ENCODE measurements around the gene NOX3. TPM values are rescaled to one million over a fixed set of nuclear protein-coding genes. Genes with fewer than 3 reads are reported as not detected.

The NOX3 gene, protein sequence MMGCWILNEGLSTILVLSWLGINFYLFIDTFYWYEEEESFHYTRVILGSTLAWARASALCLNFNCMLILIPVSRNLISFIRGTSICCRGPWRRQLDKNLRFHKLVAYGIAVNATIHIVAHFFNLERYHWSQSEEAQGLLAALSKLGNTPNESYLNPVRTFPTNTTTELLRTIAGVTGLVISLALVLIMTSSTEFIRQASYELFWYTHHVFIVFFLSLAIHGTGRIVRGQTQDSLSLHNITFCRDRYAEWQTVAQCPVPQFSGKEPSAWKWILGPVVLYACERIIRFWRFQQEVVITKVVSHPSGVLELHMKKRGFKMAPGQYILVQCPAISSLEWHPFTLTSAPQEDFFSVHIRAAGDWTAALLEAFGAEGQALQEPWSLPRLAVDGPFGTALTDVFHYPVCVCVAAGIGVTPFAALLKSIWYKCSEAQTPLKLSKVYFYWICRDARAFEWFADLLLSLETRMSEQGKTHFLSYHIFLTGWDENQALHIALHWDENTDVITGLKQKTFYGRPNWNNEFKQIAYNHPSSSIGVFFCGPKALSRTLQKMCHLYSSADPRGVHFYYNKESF
- total RNA-seq (2014; rRNA removed; shearing (Covaris generic)): not detected in 2 replicates
- not detected in 2 replicates for polyA plus RNA-seq (2016; fragmentation: Nextera tagmentation; extraction: Ambion mirVana)
- long read RNA-seq: 0 reads

DNA sequence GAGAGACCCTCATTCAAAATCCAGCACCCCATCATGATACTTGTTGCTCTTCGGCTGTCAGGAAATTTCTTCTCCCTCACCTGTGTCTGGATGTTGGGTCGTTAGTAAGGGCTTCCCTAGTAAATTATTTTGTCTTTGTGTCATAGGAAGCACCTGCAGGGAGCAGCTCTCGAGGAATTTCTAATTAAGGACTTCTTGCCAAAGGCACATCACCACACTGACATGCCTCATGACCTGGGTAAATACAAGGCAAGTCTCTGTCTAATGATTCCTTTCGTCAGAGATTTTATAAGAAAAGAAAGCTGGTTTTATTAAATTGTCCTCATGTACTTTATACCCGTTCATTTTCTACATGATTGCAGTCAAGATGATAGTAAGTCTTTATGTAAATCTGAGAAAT lies at the start of gene NOX3:
Gene NOX3 (minus strand): TSS at position 74 of the 400 bp plus-strand sequence. CDS start 39 bp downstream, at position 35.
- H3K9me3 Mint-ChIP-seq: no peaks in the 10 kb centered on the region
- H3K4me3 Mint-ChIP-seq: no peak within 1 kb of the TSS
- Histone ChIP-seq H3K79me2 (replicated peaks; ENCODE audit: insufficient read depth) (no peaks in the 10 kb centered on the region), H3F3A (replicated peaks; ENCODE audit: low read depth) (no peaks in the 10 kb centered on the region), H3K4me2 (no peak within 1 kb of the TSS), H3K9me2 (ENCODE audit: insufficient read depth) (no peaks in the 10 kb centered on the region), H3K27me3 (ENCODE audit: insufficient read depth) (no peaks in the 10 kb centered on the region), H4K20me1 (replicated peaks; ENCODE audit: insufficient read depth) (no peaks in the 10 kb centered on the region), H2AFZ (no peak within 1 kb of the TSS), H3K27ac (ENCODE audit: low read depth) (no peak within 1 kb of the TSS), H3K4me1 (ENCODE audit: insufficient read depth) (0 out of 2 replicates have a peak, but pooled peaks cover 6% of the 10 kb centered on the region), H3K4me3 (no peak within 1 kb of the TSS), H3K36me3 (ENCODE audit: insufficient read depth) (no peaks in the 10 kb centered on the region)
- peak within 1 kb of the TSS; percentile 51 for H3K27ac Mint-ChIP-seq
- DNase-seq (ENCODE audit: low spot score) (peak; percentile 36), ATAC-seq (peak; percentile 69)
- no peaks in the 10 kb centered on the region for H3K27me3 Mint-ChIP-seq (ENCODE audit: insufficient read depth, low read depth, poor library complexity)
- no peaks in the 10 kb centered on the region for H3K36me3 Mint-ChIP-seq (ENCODE audit: low read depth)
- H3K4me1 Mint-ChIP-seq: peaks cover 28% of the 10 kb centered on the region
- no peak for TF ChIP-seq NANOG (IDR thresholded peaks at IDR 0.05; ENCODE audit: borderline replicate concordance)
- no peak for TF ChIP-seq POLR2AphosphoS5 (IDR thresholded peaks at IDR 0.05; ENCODE audit: low read depth)
- TF ChIP-seq, protein P1, sequence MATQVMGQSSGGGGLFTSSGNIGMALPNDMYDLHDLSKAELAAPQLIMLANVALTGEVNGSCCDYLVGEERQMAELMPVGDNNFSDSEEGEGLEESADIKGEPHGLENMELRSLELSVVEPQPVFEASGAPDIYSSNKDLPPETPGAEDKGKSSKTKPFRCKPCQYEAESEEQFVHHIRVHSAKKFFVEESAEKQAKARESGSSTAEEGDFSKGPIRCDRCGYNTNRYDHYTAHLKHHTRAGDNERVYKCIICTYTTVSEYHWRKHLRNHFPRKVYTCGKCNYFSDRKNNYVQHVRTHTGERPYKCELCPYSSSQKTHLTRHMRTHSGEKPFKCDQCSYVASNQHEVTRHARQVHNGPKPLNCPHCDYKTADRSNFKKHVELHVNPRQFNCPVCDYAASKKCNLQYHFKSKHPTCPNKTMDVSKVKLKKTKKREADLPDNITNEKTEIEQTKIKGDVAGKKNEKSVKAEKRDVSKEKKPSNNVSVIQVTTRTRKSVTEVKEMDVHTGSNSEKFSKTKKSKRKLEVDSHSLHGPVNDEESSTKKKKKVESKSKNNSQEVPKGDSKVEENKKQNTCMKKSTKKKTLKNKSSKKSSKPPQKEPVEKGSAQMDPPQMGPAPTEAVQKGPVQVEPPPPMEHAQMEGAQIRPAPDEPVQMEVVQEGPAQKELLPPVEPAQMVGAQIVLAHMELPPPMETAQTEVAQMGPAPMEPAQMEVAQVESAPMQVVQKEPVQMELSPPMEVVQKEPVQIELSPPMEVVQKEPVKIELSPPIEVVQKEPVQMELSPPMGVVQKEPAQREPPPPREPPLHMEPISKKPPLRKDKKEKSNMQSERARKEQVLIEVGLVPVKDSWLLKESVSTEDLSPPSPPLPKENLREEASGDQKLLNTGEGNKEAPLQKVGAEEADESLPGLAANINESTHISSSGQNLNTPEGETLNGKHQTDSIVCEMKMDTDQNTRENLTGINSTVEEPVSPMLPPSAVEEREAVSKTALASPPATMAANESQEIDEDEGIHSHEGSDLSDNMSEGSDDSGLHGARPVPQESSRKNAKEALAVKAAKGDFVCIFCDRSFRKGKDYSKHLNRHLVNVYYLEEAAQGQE (IDR thresholded peaks at IDR 0.05; ENCODE audit: unreplicated experiment): no peak
- no peak for TF ChIP-seq ZNF114 (CRISPR knock-in tag; IDR thresholded peaks at IDR 0.05)
- no peak for TF ChIP-seq CREB1 (CRISPR knock-in tag; IDR thresholded peaks at IDR 0.05; ENCODE audit: low read depth)
- TF ChIP-seq JUNB (IDR thresholded peaks at IDR 0.05; ENCODE audit: unreplicated experiment): no peak
- TF ChIP-seq, protein P2, sequence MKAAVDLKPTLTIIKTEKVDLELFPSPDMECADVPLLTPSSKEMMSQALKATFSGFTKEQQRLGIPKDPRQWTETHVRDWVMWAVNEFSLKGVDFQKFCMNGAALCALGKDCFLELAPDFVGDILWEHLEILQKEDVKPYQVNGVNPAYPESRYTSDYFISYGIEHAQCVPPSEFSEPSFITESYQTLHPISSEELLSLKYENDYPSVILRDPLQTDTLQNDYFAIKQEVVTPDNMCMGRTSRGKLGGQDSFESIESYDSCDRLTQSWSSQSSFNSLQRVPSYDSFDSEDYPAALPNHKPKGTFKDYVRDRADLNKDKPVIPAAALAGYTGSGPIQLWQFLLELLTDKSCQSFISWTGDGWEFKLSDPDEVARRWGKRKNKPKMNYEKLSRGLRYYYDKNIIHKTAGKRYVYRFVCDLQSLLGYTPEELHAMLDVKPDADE (IDR thresholded peaks at IDR 0.05): no peak
- TF ChIP-seq EZH2 (IDR thresholded peaks at IDR 0.05; ENCODE audit: low read depth, unreplicated experiment): no peak
- TF ChIP-seq ZNF331 (CRISPR knock-in tag; IDR thresholded peaks at IDR 0.05; ENCODE audit: low read depth): no peak
- TF ChIP-seq, protein P3, sequence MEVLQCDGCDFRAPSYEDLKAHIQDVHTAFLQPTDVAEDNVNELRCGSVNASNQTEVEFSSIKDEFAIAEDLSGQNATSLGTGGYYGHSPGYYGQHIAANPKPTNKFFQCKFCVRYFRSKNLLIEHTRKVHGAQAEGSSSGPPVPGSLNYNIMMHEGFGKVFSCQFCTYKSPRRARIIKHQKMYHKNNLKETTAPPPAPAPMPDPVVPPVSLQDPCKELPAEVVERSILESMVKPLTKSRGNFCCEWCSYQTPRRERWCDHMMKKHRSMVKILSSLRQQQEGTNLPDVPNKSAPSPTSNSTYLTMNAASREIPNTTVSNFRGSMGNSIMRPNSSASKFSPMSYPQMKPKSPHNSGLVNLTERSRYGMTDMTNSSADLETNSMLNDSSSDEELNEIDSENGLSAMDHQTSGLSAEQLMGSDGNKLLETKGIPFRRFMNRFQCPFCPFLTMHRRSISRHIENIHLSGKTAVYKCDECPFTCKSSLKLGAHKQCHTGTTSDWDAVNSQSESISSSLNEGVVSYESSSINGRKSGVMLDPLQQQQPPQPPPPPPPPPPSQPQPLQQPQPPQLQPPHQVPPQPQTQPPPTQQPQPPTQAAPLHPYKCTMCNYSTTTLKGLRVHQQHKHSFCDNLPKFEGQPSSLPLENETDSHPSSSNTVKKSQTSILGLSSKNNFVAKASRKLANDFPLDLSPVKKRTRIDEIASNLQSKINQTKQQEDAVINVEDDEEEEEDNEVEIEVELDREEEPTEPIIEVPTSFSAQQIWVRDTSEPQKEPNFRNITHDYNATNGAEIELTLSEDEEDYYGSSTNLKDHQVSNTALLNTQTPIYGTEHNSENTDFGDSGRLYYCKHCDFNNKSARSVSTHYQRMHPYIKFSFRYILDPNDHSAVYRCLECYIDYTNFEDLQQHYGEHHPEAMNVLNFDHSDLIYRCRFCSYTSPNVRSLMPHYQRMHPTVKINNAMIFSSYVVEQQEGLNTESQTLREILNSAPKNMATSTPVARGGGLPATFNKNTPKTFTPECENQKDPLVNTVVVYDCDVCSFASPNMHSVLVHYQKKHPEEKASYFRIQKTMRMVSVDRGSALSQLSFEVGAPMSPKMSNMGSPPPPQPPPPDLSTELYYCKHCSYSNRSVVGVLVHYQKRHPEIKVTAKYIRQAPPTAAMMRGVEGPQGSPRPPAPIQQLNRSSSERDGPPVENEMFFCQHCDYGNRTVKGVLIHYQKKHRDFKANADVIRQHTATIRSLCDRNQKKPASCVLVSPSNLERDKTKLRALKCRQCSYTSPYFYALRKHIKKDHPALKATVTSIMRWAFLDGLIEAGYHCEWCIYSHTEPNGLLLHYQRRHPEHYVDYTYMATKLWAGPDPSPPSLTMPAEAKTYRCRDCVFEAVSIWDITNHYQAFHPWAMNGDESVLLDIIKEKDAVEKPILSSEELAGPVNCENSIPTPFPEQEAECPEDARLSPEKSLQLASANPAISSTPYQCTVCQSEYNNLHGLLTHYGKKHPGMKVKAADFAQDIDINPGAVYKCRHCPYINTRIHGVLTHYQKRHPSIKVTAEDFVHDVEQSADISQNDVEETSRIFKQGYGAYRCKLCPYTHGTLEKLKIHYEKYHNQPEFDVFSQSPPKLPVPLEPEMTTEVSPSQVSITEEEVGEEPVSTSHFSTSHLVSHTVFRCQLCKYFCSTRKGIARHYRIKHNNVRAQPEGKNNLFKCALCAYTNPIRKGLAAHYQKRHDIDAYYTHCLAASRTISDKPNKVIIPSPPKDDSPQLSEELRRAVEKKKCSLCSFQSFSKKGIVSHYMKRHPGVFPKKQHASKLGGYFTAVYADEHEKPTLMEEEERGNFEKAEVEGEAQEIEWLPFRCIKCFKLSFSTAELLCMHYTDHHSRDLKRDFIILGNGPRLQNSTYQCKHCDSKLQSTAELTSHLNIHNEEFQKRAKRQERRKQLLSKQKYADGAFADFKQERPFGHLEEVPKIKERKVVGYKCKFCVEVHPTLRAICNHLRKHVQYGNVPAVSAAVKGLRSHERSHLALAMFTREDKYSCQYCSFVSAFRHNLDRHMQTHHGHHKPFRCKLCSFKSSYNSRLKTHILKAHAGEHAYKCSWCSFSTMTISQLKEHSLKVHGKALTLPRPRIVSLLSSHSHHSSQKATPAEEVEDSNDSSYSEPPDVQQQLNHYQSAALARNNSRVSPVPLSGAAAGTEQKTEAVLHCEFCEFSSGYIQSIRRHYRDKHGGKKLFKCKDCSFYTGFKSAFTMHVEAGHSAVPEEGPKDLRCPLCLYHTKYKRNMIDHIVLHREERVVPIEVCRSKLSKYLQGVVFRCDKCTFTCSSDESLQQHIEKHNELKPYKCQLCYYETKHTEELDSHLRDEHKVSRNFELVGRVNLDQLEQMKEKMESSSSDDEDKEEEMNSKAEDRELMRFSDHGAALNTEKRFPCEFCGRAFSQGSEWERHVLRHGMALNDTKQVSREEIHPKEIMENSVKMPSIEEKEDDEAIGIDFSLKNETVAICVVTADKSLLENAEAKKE (CRISPR knock-in tag; IDR thresholded peaks at IDR 0.05): no peak
- no peak for TF ChIP-seq STAT1 (IDR thresholded peaks at IDR 0.05; ENCODE audit: unreplicated experiment)
- no peak for TF ChIP-seq EZH2phosphoT487 (IDR thresholded peaks at IDR 0.05; ENCODE audit: unreplicated experiment)
- TF ChIP-seq, protein P4, sequence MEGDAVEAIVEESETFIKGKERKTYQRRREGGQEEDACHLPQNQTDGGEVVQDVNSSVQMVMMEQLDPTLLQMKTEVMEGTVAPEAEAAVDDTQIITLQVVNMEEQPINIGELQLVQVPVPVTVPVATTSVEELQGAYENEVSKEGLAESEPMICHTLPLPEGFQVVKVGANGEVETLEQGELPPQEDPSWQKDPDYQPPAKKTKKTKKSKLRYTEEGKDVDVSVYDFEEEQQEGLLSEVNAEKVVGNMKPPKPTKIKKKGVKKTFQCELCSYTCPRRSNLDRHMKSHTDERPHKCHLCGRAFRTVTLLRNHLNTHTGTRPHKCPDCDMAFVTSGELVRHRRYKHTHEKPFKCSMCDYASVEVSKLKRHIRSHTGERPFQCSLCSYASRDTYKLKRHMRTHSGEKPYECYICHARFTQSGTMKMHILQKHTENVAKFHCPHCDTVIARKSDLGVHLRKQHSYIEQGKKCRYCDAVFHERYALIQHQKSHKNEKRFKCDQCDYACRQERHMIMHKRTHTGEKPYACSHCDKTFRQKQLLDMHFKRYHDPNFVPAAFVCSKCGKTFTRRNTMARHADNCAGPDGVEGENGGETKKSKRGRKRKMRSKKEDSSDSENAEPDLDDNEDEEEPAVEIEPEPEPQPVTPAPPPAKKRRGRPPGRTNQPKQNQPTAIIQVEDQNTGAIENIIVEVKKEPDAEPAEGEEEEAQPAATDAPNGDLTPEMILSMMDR (conservative IDR thresholded peaks at IDR 0.05; ENCODE audit: low read depth in 2 of 2): no peak
